ENCODE measurements around the gene B4GALT1. TPM values are rescaled to one million over a fixed set of nuclear protein-coding genes. Genes with fewer than 3 reads are reported as not detected.

B4GALT1 gene
- total RNA-seq, 4 donors from 2014 or later: 13.1 to 66.3 (median 37.1) TPM

- H3K27ac ChIP-seq: peak overlapping the region in 1 of 2 donors; percentile 68
Measured at GRCh38 chr9:33193818-33194217, 26.7 kb upstream of the B4GALT1 start.

DNA sequence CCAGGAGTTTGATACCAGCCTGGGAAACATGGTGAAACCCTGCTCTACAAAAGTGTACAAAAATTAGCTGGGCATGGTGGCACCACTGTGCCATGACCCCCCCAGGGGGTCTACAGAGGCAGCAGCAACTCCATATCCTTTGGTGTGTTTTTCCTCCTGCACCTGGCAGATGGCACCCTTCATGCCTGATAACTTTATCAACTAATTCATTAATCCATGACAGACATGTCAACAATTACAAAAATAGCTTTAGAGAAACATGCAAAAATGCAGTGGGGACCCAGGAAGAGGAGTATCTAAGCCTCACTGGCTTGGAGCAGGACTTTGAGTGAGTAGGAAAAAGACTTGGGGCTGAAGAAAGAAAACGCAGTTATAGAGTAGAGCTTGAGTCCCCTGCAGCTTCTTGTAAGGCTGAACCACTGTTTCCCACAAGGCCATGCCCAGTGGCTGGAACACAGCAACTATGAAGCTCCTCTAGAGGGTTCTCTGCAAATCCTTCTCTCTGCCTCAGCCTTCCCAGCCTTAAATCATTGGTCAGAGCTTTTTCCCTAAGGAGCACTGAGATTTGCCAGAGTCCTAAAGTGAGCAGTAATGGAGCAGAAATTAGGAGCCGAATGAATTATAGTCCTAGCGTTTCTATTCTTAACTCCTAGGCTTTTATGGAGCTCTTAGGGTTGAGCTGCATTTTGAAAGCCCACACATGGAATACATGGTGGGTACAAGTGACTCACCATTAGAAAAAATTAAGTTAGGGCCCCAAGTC is 25.5 kb upstream of the B4GALT1 start:
- intact Hi-C loops (cut with DNase I; ENCODE audit: low total_unique reads): no loop called here
- H3K36me3 ChIP-seq: no peaks in the 10 kb centered on the region
- peaks cover 0 to 2% of the 10 kb centered on the region in 2 donors for H3K4me1 ChIP-seq
- H3K27ac ChIP-seq: peak overlapping the region; percentile 1 to 68
- no peak for DNase-seq
- H3K9me3 ChIP-seq: no peaks in the 10 kb centered on the region
- TF ChIP-seq, protein P1, sequence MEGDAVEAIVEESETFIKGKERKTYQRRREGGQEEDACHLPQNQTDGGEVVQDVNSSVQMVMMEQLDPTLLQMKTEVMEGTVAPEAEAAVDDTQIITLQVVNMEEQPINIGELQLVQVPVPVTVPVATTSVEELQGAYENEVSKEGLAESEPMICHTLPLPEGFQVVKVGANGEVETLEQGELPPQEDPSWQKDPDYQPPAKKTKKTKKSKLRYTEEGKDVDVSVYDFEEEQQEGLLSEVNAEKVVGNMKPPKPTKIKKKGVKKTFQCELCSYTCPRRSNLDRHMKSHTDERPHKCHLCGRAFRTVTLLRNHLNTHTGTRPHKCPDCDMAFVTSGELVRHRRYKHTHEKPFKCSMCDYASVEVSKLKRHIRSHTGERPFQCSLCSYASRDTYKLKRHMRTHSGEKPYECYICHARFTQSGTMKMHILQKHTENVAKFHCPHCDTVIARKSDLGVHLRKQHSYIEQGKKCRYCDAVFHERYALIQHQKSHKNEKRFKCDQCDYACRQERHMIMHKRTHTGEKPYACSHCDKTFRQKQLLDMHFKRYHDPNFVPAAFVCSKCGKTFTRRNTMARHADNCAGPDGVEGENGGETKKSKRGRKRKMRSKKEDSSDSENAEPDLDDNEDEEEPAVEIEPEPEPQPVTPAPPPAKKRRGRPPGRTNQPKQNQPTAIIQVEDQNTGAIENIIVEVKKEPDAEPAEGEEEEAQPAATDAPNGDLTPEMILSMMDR (IDR thresholded peaks at IDR 0.05): no peak
- no peak for TF ChIP-seq POLR2A (IDR thresholded peaks at IDR 0.05)
- H3K4me3 ChIP-seq: no peak overlapping the region
- no peaks in the 10 kb centered on the region for H3K27me3 ChIP-seq

More at GRCh38 chr9:33193818-33194217, 26.7 kb upstream of the B4GALT1 start:
- H3K36me3 ChIP-seq: no peaks in the 10 kb centered on the region
- intact Hi-C loops (cut with DNase I; ENCODE audit: low total_unique reads): no loop called here
- no peaks in the 10 kb centered on the region for H3K9me3 ChIP-seq
- TF ChIP-seq, protein P1 (IDR thresholded peaks at IDR 0.05): no peak
- no peak for TF ChIP-seq POLR2A (IDR thresholded peaks at IDR 0.05)
- H3K4me1 ChIP-seq: peaks cover 0 to 6% of the 10 kb centered on the region in 2 donors
- no peak for DNase-seq
- no peak overlapping the region for H3K4me3 ChIP-seq
- H3K27me3 ChIP-seq: no peaks in the 10 kb centered on the region

DNA sequence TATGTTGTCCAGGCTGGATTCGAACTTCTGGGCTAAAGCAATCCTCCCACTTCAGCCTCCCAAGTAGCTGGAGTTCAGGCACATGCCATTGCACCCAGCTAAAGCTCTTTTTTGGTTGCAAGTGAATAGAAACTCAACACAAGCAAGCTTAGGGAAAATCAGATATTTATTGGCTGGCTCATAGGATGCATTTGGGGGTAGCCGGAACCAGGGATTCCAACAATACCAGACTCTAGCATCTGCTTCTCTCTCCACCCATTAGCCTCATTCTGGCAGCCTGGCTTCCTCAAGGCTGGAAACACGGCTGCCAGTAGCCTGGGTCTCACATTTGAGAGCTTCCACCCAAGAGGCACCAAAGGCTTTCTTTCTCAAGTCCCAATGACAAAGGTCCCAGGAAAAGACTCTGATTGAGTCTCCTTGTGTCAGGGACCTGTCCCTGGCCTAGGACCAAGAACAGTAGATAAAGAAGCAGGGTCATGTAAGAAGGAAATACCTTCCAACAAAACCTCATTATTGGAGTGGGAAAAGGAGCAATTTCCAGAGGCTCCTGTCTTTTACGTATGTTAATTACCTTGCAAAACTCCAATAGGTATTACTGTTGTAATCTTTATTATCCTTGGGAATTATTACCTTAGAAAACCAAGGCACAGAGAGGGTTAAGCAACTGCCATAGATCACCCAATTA is 23.0 kb upstream of the B4GALT1 start:
- H3K4me3 ChIP-seq: no peak overlapping the region
- H3K9me3 ChIP-seq: no peaks in the 10 kb centered on the region
- no peak for DNase-seq
- no peak overlapping the region for H3K27ac ChIP-seq
- TF ChIP-seq, protein P1 (IDR thresholded peaks at IDR 0.05): no peak
- no peak for TF ChIP-seq POLR2A (IDR thresholded peaks at IDR 0.05)
- peaks cover 6 to 7% of the 10 kb centered on the region in 2 donors for H3K4me1 ChIP-seq
- H3K36me3 ChIP-seq: no peaks in the 10 kb centered on the region
- intact Hi-C loops (cut with DNase I; ENCODE audit: low total_unique reads): no loop called here
- no peaks in the 10 kb centered on the region for H3K27me3 ChIP-seq

DNA sequence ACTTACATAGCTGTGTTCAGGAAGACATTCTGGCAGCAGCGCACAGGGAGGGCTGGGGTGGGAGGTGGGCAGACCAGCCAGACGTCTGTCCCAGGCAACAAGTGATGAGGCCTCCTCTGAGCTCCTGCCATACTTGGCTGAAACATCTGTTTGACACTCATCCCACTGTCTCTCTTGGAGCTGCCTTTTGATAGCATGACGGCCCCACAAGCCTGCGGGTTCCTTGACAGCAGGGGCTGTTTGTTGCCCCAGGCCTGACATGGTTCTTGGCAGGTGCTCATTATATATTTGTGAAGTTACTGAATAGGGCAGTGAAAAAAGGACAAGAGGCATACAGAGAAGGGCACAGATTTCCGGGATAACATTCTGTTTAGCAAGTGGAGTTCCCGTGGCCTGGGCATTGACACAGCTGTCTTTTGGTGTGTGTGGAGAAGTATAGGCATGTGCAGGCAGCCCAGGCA is 22.2 kb upstream of the B4GALT1 start:
- DNase-seq: no peak
- no peaks in the 10 kb centered on the region for H3K9me3 ChIP-seq
- no peaks in the 10 kb centered on the region for H3K36me3 ChIP-seq
- intact Hi-C loops (cut with DNase I; ENCODE audit: low total_unique reads): no loop called here
- H3K4me1 ChIP-seq: peaks cover 6 to 7% of the 10 kb centered on the region in 2 donors
- no peaks in the 10 kb centered on the region for H3K27me3 ChIP-seq
- TF ChIP-seq, protein P1 (IDR thresholded peaks at IDR 0.05): no peak
- no peak for TF ChIP-seq POLR2A (IDR thresholded peaks at IDR 0.05)
- no peak overlapping the region for H3K4me3 ChIP-seq
- H3K27ac ChIP-seq: no peak overlapping the region

DNA sequence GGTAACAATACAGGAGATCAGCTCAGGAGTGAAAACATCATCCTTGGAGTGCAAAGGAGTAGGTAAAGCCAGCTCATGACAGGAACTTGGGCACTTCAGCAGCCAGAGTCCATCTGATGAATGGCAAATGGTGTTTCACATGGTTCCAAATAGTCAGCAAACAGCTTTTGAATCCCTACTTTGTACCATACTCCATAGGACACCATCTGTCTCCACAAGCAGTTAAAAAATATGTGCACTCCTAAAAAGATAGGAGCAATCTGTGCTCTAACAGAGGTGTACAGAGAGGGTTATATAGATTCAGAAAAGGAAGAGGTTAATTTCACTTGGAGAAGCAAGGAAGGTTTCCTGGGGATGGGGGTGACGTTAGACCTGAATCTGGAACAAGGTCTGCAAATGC is 21.6 kb upstream of the B4GALT1 start:
- H3K27ac ChIP-seq: no peak overlapping the region
- H3K27me3 ChIP-seq: no peaks in the 10 kb centered on the region
- TF ChIP-seq, protein P1 (IDR thresholded peaks at IDR 0.05): no peak
- no peak for TF ChIP-seq POLR2A (IDR thresholded peaks at IDR 0.05)
- H3K36me3 ChIP-seq: no peaks in the 10 kb centered on the region
- H3K9me3 ChIP-seq: no peaks in the 10 kb centered on the region
- peaks cover 6 to 7% of the 10 kb centered on the region in 2 donors for H3K4me1 ChIP-seq
- no peak for DNase-seq
- intact Hi-C loops (cut with DNase I; ENCODE audit: low total_unique reads): no loop called here
- H3K4me3 ChIP-seq: no peak overlapping the region

Data from uterus (tissue), 4 donors.